Heart left ventricle (tissue), 13 donors: Measurements from ENCODE around the gene ANKRD39.

ENCODE experiments used
- CTCF ChIP-seq, 12 donors: fragments of 200-600 bp; sonication (generic) in 4 of 12; IDR thresholded peaks; one replicate each; pipeline versions ENCODE4 v1.5.0 to v1.8.0; 2018 to 2022; ENCODE audit warnings: antibody characterized with exemption in 12 of 12, mild to moderate bottlenecking in 5 of 12
- POLR2A ChIP-seq, 2 donors: fragments of 450-650 bp; IDR thresholded peaks; one replicate each; pipeline ENCODE4 v1.6.1; 2017; ENCODE audit warnings: antibody characterized with exemption in 2 of 2, mild to moderate bottlenecking in 2 of 2, moderate library complexity in 2 of 2
- donor health status: ischemic (EF 13 %, LVEDD 7.1; RV severe dilation, severe dysfunction).
- donor health status: DM: no; HTN: yes; CAD: no.
- donor health status: DM: no; HTN: no; CAD: no.
- donor health status: ischemic (EF 25% LVEDD 6.9; RV normal size, moderate dysfunction).
- donor health status: ischemic (EF 25% LVEDD 5.7; RV mildly dilated, moderate dysfunction).
- donor health status: ischemic (EF 35%, LVEDD 5.7; RV mildly dilated, moderate dysfunction).
- donor health status: nonischemic (EF 11% LVEDD 7.7; RV severe dilation, severe dysfunction).
- donor health status: DM: yes; HTN: yes; CAD: no.
- donor health status: PGD.
- donor health status: ischemic (EF 29% LVEDD 5.4; RV normal size, mild dysfunction).
- donor health status: nonischemic (EF 23%, LVEDD 6.1; RV moderate dilation, normal function).

GRCh38 chr2:96882906-96883305 is 25.1 kb upstream of the ANKRD39 start:
- TF ChIP-seq CTCF (IDR thresholded peaks at IDR 0.05) (no peak), POLR2A (IDR thresholded peaks at IDR 0.05) (no peak)
